Measurements from ENCODE around the gene SH2B3. TPM values are rescaled to one million over a fixed set of nuclear protein-coding genes. Genes with fewer than 3 reads are reported as not detected.

The SH2B3 gene
- total RNA-seq, 1 donor from 2014 or later, result 18.3 TPM

DNA sequence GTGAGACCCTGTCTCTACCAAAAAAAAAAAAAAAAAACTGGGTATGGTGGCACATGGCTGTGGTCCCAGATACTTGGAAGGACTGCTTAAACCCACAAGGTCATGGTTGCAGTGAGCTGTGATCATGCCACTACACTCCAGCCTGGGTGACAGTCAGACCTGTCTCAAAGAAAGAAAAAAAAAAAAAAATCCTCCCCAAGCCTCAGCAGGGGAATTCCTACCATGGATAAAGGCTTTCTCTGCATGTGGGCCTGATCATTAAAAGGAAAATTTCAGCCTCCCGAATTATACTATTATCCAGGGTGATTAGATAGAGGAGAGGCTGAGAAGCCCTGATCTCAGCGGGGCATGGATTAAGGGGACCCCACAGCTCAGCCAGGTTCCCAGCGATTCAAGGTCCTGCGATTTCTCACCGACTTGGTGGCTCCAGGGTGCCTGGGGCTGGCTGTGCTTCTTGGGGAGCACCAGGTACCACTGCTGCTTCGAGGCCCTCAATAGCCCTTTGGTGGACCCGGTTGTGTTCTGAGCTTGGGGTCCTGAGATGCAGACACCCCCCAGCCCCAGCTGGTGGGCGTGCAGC is 5.6 kb downstream of the SH2B3 start:
- H3K27ac Mint-ChIP-seq (ENCODE audit: unreplicated experiment), result peak overlapping the region; percentile 95
- no peak overlapping the region for H3K4me3 Mint-ChIP-seq (ENCODE audit: unreplicated experiment)

GRCh38 chr12:111412007-111412829 is 6.5 kb downstream of the SH2B3 start:
- Mint-ChIP-seq H3K4me3 (ENCODE audit: unreplicated experiment) (no peak overlapping the region), H3K4me1 (ENCODE audit: low read depth) (peaks cover 69% of the 10 kb centered on the region), H3K36me3 (ENCODE audit: low read depth) (no peaks in the 10 kb centered on the region), H3K27ac (ENCODE audit: unreplicated experiment) (peak overlapping the region; percentile 91), H3K9me3 (ENCODE audit: low read depth) (no peaks in the 10 kb centered on the region), H3K27me3 (ENCODE audit: low read depth) (no peaks in the 10 kb centered on the region)
- DNase-seq (ENCODE audit: low spot score), result no peak
- no peak for TF ChIP-seq CTCF (IDR thresholded peaks at IDR 0.05)

More for the DNA sequence above, 5.6 kb downstream of the SH2B3 start:
- no peaks in the 10 kb centered on the region for H3K27me3 Mint-ChIP-seq (ENCODE audit: low read depth)
- no peak for DNase-seq (ENCODE audit: low spot score)
- H3K36me3 Mint-ChIP-seq (ENCODE audit: low read depth), result no peaks in the 10 kb centered on the region
- no peaks in the 10 kb centered on the region for H3K9me3 Mint-ChIP-seq (ENCODE audit: low read depth)
- no peak for TF ChIP-seq CTCF (IDR thresholded peaks at IDR 0.05)
- H3K4me1 Mint-ChIP-seq (ENCODE audit: low read depth), result peaks cover 76% of the 10 kb centered on the region

DNA sequence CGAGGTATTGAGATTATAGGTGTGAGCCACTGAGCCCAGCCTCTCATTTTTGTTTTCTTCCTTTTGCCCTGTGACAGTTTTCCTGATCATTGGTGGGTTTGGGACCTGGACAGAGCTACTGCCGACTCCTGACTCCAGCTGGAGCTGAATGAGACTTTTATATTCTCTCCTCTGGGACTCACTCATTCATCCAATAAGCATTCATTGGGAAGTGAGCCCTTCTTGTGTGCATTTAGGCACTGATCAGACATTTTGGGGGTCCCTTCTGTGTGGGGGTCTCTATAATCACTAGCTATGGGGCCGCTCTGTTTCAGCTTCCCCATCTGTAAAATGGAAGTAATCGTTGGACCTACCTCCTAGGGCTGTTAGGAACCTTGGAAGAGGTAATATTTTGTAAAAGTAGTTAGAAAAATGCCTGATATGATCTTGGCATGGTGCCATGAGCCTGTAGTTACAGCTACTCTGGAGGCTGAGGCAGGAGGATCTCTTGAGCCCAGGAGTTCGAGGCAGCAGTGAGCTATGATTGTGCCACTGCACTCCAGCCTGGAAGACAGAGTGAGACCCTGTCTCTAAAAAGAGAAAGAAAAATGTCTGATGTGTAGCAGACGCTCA is 7.2 kb downstream of the SH2B3 start:
- Mint-ChIP-seq H3K4me3 (ENCODE audit: unreplicated experiment) (no peak overlapping the region), H3K27ac (ENCODE audit: unreplicated experiment) (peak overlapping the region; percentile 91), H3K27me3 (ENCODE audit: low read depth) (no peaks in the 10 kb centered on the region), H3K36me3 (ENCODE audit: low read depth) (no peaks in the 10 kb centered on the region), H3K9me3 (ENCODE audit: low read depth) (no peaks in the 10 kb centered on the region), H3K4me1 (ENCODE audit: low read depth) (peaks cover 62% of the 10 kb centered on the region)
- TF ChIP-seq CTCF (IDR thresholded peaks at IDR 0.05), result no peak
- no peak for DNase-seq (ENCODE audit: low spot score)

DNA sequence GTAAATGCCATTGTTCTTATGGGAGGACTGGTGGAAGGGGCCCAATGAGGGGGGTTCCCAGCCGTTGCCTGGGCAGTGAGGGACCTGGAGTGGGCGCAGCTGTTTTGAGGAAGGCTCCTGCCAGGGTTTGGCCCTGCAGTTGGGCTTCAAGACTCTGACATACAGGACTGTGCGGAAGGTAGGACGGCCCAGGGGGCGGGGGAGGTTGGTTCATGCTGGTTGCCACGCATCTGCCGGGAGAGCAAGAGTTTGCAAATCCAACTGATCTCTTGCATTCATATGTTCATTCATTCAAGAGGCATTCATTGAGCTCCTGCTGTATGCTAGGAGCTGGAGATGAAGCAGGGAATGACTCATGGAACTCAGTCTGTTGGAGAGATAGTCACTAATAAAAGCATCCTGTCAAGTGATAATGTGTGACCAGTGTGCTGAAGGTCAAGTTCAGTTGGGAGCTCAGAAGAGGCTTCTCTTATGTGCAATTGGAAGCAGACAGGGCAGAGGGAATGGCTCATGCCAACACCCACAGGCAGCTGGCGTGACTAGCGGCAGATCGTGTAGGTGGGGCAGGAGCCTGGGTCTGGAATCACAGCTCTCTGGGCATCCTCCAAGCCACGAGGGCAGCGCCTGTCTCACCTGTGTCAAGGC is 7.8 kb downstream of the SH2B3 start:
- Mint-ChIP-seq H3K27ac (ENCODE audit: unreplicated experiment) (peak overlapping the region; percentile 91), H3K27me3 (ENCODE audit: low read depth) (no peaks in the 10 kb centered on the region), H3K36me3 (ENCODE audit: low read depth) (no peaks in the 10 kb centered on the region), H3K9me3 (ENCODE audit: low read depth) (no peaks in the 10 kb centered on the region), H3K4me1 (ENCODE audit: low read depth) (peaks cover 55% of the 10 kb centered on the region), H3K4me3 (ENCODE audit: unreplicated experiment) (no peak overlapping the region)
- no peak for DNase-seq (ENCODE audit: low spot score)
- TF ChIP-seq CTCF (IDR thresholded peaks at IDR 0.05), result no peak

DNA sequence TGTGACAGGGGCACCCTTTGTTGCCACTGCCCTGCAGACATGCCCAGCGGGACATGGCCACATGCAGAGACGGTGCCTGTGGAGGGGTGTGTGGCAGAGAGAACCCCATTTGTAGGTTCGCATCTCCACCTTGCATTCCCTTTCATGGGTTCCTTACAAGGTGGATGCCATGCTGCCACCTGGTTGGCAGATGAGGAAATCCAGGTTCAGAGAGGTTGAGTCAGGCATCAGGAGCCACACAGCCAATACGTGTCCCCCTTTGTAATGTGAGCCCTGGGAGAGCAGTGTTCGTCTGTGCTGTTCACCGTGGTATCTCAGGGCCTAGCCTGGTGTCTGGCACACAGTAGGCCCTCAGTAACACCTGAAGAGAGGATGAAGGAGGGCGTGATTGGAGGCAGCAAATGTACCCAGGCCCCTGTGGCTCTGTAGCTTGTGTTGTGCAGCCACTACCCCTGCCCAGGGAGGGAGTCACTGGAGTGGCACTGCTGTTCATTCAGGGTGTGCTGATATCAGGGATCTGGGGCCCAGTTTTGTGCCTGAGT is 9.1 kb downstream of the SH2B3 start:
- Mint-ChIP-seq H3K4me3 (ENCODE audit: unreplicated experiment) (no peak overlapping the region), H3K9me3 (ENCODE audit: low read depth) (no peaks in the 10 kb centered on the region), H3K4me1 (ENCODE audit: low read depth) (peaks cover 43% of the 10 kb centered on the region), H3K36me3 (ENCODE audit: low read depth) (no peaks in the 10 kb centered on the region), H3K27ac (ENCODE audit: unreplicated experiment) (peak overlapping the region; percentile 71), H3K27me3 (ENCODE audit: low read depth) (no peaks in the 10 kb centered on the region)
- no peak for DNase-seq (ENCODE audit: low spot score)
- no peak for TF ChIP-seq CTCF (IDR thresholded peaks at IDR 0.05)
